ENCODE data around the gene MRPL55. TPM values are rescaled to one million over a fixed set of nuclear protein-coding genes. Genes with fewer than 3 reads are reported as not detected.

Gene MRPL55
- total RNA-seq, 4 donors from 2014 or later = 70.1 to 99.6 (median 80.8) TPM

DNA sequence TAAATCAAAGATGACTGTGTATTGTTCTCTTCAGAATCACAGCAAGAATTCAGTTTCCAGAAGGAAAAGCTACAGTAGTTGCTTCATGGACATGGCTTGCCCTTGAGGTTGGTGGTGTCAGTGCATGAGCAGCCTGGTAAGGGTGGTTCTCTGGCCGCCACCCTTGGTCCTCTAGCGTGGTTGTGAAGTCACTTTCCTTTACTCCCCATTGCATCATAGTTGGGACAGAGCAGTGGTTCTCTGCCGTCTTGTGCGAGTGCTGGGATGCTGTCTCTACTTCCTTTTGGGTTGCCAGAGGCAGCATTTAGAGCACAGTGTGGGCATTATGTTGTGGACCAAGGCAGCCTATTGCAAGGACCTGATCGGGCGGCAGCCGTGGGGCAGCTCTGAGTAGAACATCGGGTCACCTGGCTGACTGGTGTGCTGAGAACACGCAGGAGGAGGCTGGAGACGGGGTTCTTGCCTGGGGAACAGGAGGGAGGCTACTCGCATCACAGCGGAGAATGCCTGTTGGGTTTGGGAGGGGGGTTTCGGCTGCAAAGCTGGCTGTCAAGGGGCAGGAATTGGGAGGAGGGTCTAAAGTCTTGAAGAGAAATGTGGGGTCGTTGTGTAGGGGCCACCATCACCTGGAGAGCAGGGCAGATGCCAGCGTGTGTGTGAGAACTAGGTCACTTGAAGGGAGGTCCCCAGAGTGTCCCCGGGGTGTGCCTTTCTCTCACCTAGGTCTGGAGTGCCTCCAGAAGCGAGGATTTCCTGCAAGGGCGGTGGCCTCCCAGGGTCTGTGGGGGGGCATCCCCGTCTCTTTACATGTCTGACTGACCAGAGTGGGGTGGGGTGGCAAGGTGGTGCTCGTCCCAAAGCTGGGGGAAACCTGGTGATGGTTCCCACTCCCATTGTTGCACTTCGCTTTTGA, 20.3 kb downstream of the MRPL55 start:
- no peak overlapping the region for H3K4me3 ChIP-seq
- peak in 2 of 3 donors; percentile 37 to 45 for DNase-seq
- H3K9me3 ChIP-seq = no peaks in the 10 kb centered on the region
- no peaks in the 10 kb centered on the region for H3K27me3 ChIP-seq
- TF ChIP-seq POLR2A (IDR thresholded peaks at IDR 0.05) = no peak
- TF ChIP-seq, protein P1, sequence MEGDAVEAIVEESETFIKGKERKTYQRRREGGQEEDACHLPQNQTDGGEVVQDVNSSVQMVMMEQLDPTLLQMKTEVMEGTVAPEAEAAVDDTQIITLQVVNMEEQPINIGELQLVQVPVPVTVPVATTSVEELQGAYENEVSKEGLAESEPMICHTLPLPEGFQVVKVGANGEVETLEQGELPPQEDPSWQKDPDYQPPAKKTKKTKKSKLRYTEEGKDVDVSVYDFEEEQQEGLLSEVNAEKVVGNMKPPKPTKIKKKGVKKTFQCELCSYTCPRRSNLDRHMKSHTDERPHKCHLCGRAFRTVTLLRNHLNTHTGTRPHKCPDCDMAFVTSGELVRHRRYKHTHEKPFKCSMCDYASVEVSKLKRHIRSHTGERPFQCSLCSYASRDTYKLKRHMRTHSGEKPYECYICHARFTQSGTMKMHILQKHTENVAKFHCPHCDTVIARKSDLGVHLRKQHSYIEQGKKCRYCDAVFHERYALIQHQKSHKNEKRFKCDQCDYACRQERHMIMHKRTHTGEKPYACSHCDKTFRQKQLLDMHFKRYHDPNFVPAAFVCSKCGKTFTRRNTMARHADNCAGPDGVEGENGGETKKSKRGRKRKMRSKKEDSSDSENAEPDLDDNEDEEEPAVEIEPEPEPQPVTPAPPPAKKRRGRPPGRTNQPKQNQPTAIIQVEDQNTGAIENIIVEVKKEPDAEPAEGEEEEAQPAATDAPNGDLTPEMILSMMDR (IDR thresholded peaks at IDR 0.05) = no peak
- H3K27ac ChIP-seq = peak overlapping the region in 2 of 4 donors; percentile 4 to 40
- H3K4me1 ChIP-seq = peaks cover 11 to 86% (median 60%) of the 10 kb centered on the region in 4 donors
- peaks cover 0 to 10% (median 0%) of the 10 kb centered on the region in 3 donors for H3K36me3 ChIP-seq

DNA sequence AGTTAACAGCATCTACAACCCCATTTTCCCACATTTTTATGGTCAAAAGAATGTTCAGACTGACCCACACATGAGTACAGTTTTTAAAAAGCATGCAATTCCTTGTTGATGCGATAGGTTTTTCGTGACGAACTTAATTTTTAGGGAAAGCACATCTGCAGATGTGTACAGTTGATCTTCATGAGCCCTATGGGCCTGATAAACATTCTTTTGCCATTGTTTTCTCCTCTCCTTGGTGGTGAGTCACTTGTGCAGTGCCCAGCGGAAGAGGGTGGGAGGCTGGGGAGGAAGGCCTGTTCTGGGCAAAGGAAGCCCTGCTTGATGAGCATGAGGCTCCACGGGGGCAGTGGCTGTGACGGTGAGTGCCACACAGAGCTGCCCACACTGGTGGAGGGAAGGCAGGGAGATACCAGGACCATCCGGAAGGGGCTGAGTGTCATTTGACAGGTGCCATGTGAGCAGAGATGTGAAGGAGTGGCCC, 21.3 kb downstream of the MRPL55 start:
- Histone ChIP-seq H3K27me3 (no peaks in the 10 kb centered on the region), H3K9me3 (no peaks in the 10 kb centered on the region), H3K27ac (peak overlapping the region in 3 of 4 donors; percentile 4 to 23 (median 8)), H3K36me3 (peaks cover 0 to 5% (median 0%) of the 10 kb centered on the region in 3 donors), H3K4me3 (peak overlapping the region in 1 of 4 donors; percentile 8), H3K4me1 (peaks cover 11 to 87% (median 62%) of the 10 kb centered on the region in 4 donors)
- no peak for TF ChIP-seq POLR2A (IDR thresholded peaks at IDR 0.05)
- TF ChIP-seq, protein P1 (IDR thresholded peaks at IDR 0.05) = no peak
- DNase-seq = peak in 1 of 3 donors; percentile 43

DNA sequence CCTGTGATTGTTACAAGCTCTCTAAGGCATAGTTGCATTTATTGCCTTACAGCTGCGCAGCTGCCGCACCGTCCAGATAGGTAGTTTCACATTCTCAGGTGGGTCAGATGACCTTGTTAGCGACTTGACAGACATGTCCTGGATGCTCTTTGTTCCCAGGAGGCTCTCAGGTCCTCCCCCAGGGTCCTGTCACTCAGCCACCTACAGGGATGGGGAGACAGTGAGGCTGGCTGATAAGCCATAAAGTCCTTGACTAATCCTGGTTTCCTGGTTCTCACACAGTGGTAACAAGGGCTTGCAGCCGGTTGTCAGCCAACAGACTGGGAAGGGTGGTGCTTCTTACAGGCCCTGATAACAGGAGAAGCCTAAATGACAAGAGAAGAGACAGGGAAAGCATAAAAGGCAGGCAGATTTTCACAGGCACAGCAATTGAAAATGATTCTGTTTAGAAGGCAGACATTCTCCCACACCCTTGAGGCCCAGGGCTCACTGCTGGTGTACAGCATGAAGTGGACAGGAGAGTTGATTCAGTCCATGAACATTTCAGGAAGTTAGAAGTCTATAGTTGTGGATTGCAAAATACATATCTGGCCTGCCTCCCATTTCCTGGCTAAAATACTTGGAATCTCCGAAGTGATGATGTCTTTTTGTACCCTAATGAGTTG, 23.7 kb downstream of the MRPL55 start:
- Histone ChIP-seq H3K4me1 (peaks cover 11 to 82% (median 65%) of the 10 kb centered on the region in 4 donors), H3K27me3 (no peaks in the 10 kb centered on the region), H3K27ac (peak overlapping the region; percentile 2 to 99 (median 56)), H3K4me3 (peak overlapping the region in 2 of 4 donors; percentile 86 to 92), H3K9me3 (no peaks in the 10 kb centered on the region), H3K36me3 (no peaks in the 10 kb centered on the region)
- TF ChIP-seq POLR2A (IDR thresholded peaks at IDR 0.05) = peak in 1 of 2 donors; percentile 28
- TF ChIP-seq, protein P1 (IDR thresholded peaks at IDR 0.05) = peak in 1 of 6 experiments; percentile 3
- DNase-seq = peak in 2 of 3 donors; percentile 67 to 70

DNA sequence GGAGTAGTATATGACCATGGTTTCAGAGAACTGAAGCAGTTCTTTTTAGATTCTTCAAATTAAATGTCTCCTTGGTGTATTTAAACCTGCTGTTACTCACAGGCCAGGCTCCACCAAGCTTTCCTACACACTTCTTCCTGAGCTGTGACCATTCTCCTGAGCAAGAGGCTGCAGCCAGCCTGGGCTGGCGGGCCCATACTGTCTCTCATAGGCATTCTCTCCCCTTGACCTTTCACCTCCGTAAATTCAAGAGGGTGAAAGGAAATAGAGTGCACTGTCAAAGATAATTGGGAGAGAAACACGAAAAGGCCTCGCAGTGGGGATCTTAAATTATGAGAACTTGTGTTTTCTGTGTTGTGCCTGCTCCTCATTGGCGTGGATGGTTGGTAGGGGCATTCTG, 24.3 kb downstream of the MRPL55 start:
- no peak for DNase-seq
- H3K27me3 ChIP-seq = no peaks in the 10 kb centered on the region
- H3K9me3 ChIP-seq = no peaks in the 10 kb centered on the region
- H3K27ac ChIP-seq = peak overlapping the region; percentile 2 to 99 (median 56)
- peak overlapping the region in 3 of 4 donors; percentile 73 to 92 (median 86) for H3K4me3 ChIP-seq
- H3K4me1 ChIP-seq = peaks cover 11 to 77% (median 59%) of the 10 kb centered on the region in 4 donors
- TF ChIP-seq POLR2A (IDR thresholded peaks at IDR 0.05) = no peak
- TF ChIP-seq, protein P1 (IDR thresholded peaks at IDR 0.05) = no peak
- no peaks in the 10 kb centered on the region for H3K36me3 ChIP-seq

DNA sequence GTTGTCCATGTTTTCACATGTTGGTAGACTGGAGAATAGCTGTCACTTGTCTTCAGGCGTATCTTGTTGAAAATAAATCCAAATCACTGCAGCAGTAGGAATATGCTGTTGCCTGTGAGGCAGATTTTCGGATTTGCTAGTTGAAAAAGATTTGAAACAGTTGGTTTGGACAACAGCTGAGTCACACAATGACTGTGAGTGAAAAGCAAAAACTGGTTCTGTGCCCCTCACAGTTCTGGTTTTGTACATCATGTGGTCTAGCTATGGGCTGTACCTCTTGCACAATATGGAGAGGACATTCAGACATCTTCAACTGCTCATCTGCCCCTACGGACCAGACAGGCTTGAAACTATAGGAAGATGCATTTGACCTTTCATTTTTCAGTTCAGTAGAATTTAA, 24.8 kb downstream of the MRPL55 start:
- no peaks in the 10 kb centered on the region for H3K9me3 ChIP-seq
- TF ChIP-seq, protein P1 (IDR thresholded peaks at IDR 0.05) = no peak
- TF ChIP-seq POLR2A (IDR thresholded peaks at IDR 0.05) = no peak
- H3K36me3 ChIP-seq = no peaks in the 10 kb centered on the region
- H3K27ac ChIP-seq = peak overlapping the region; percentile 98 to 100 (median 98)
- no peaks in the 10 kb centered on the region for H3K27me3 ChIP-seq
- peak overlapping the region; percentile 73 to 99 (median 89) for H3K4me3 ChIP-seq
- DNase-seq = no peak
- peaks cover 11 to 72% (median 54%) of the 10 kb centered on the region in 4 donors for H3K4me1 ChIP-seq

Data from Peyer's patch (tissue), 4 donors.